Measurements from ENCODE around the gene TMEM108.

Gene TMEM108

GRCh38 chr3:133162670-133163305 lies 124.6 kb downstream of the TMEM108 start:
- DNase-seq (ENCODE audit: low spot score), result no peak

GRCh38 chr3:133167340-133168024 lies 129.3 kb downstream of the TMEM108 start:
- DNase-seq (ENCODE audit: low spot score), result no peak

- no peak for DNase-seq (ENCODE audit: low spot score)
Observed at GRCh38 chr3:133168025-133168401, 129.8 kb downstream of the TMEM108 start.

- DNase-seq (ENCODE audit: low spot score), result peak; percentile 80
Observed at GRCh38 chr3:133169331-133170068, 131.3 kb downstream of the TMEM108 start.

- no peak for DNase-seq (ENCODE audit: low spot score)
Observed at GRCh38 chr3:133171831-133172230, 133.6 kb downstream of the TMEM108 start.

GRCh38 chr3:133181392-133182150 lies 143.4 kb downstream of the TMEM108 start:
- DNase-seq (ENCODE audit: low spot score), result no peak

GRCh38 chr3:133187870-133188379 lies 149.7 kb downstream of the TMEM108 start:
- DNase-seq (ENCODE audit: low spot score), result no peak

- DNase-seq (ENCODE audit: low spot score), result no peak
Observed at GRCh38 chr3:133188996-133189395, 150.8 kb downstream of the TMEM108 start.

- no peak for DNase-seq (ENCODE audit: low spot score)
Observed at GRCh38 chr3:133189893-133190292, 151.7 kb downstream of the TMEM108 start.

- peak; percentile 31 for DNase-seq (ENCODE audit: low spot score)
Observed at GRCh38 chr3:133191818-133192217, 153.6 kb downstream of the TMEM108 start.

- no peak for DNase-seq (ENCODE audit: low spot score)
Observed at GRCh38 chr3:133192363-133192945, 154.3 kb downstream of the TMEM108 start.

GRCh38 chr3:133192967-133193366 lies 154.8 kb downstream of the TMEM108 start:
- no peak for DNase-seq (ENCODE audit: low spot score)

GRCh38 chr3:133196527-133196926 lies 158.3 kb downstream of the TMEM108 start:
- no peak for DNase-seq (ENCODE audit: low spot score)

- DNase-seq (ENCODE audit: low spot score), result no peak
Observed at GRCh38 chr3:133197619-133198018, 159.4 kb downstream of the TMEM108 start.

GRCh38 chr3:133206921-133207320 lies 168.7 kb downstream of the TMEM108 start:
- no peak for DNase-seq (ENCODE audit: low spot score)

GRCh38 chr3:133208184-133208583 lies 170.0 kb downstream of the TMEM108 start:
- DNase-seq (ENCODE audit: low spot score), result no peak

GRCh38 chr3:133209871-133210550 lies 171.8 kb downstream of the TMEM108 start:
- no peak for DNase-seq (ENCODE audit: low spot score)

- no peak for DNase-seq (ENCODE audit: low spot score)
Observed at GRCh38 chr3:133210656-133211055, 172.5 kb downstream of the TMEM108 start.

- DNase-seq (ENCODE audit: low spot score), result peak; percentile 38
Observed at GRCh38 chr3:133211449-133211848, 173.3 kb downstream of the TMEM108 start.

GRCh38 chr3:133211856-133212255 lies 173.7 kb downstream of the TMEM108 start:
- no peak for DNase-seq (ENCODE audit: low spot score)

GRCh38 chr3:133213937-133214336 lies 175.7 kb downstream of the TMEM108 start:
- no peak for DNase-seq (ENCODE audit: low spot score)

Data from SK-N-DZ (cell line).